A673 (cell line): ENCODE results near the gene LRRC71. TPM values are rescaled to one million over a fixed set of nuclear protein-coding genes. Genes with fewer than 3 reads are reported as not detected.

Source experiments
- BruUV-seq: library from RNA; stranded (reverse); fragments of 400-500 nt; replicated peaks from 2 replicates; lab custom pipeline; 2021; lab: Mats Ljungman, UMichigan
- CTCF ChIA-PET: fragments of 300-600 bp; sonication (Branson Sonifier 250); formaldehyde crosslinking; loops from one replicate; lab custom pipeline; 2022; ENCODE audit warnings: antibody characterized with exemption; lab: Charles Lee
- POLR2A ChIA-PET: fragments of 300-600 bp; sonication (Branson Sonifier 250); formaldehyde crosslinking; loops from one replicate; lab custom pipeline; 2022; ENCODE audit warnings: antibody characterized with exemption; ENCODE audit not compliant: low non-redundant PET; lab: Charles Lee
- DNase-seq: peaks from one replicate; pipeline ENCODE4 v3.0.0-alpha.2; 2015; ENCODE audit warnings: low spot score
- H3K27ac ChIP-seq: fragments of 200-600 bp; sonication (generic); 2 replicates; pipeline ENCODE4 v1.5.1; 2016; ENCODE audit warnings: mixed run types, low read depth, mild to moderate bottlenecking, mixed read lengths, antibody characterized with exemption, low read length; ENCODE audit not compliant: poor library complexity, severe bottlenecking
- H3K27me3 ChIP-seq: fragments of 200-600 bp; sonication (generic); replicated peaks from 2 replicates; pipeline ENCODE4 v1.6.1; 2017; ENCODE audit warnings: mixed run types, low read depth, mild to moderate bottlenecking, mixed read lengths, antibody characterized with exemption, low read length; ENCODE audit not compliant: insufficient read depth, poor library complexity
- H3K36me3 ChIP-seq: fragments of 200-600 bp; sonication (generic); 2 replicates; pipeline ENCODE4 v1.6.1; 2016; ENCODE audit warnings: mixed run types, mild to moderate bottlenecking, mixed read lengths, antibody characterized with exemption, low read length; ENCODE audit not compliant: insufficient read depth, poor library complexity, severe bottlenecking
- H3K4me1 ChIP-seq: fragments of 200-600 bp; sonication (generic); 2 replicates; pipeline ENCODE4 v1.6.1; 2017; ENCODE audit warnings: mixed run types, mild to moderate bottlenecking, mixed read lengths, antibody characterized with exemption, low read length; ENCODE audit not compliant: insufficient read depth, poor library complexity, severe bottlenecking
- H3K4me3 ChIP-seq: fragments of 200-600 bp; sonication (generic); 2 replicates; pipeline ENCODE4 v1.5.1; 2016; ENCODE audit warnings: low read depth, mixed run types, mild to moderate bottlenecking, mixed read lengths, low read length; ENCODE audit not compliant: poor library complexity, severe bottlenecking
- H3K9me3 ChIP-seq: fragments of 200-600 bp; sonication (generic); 2 replicates; pipeline ENCODE4 v1.6.1; 2016; ENCODE audit warnings: mixed run types, low read depth, mild to moderate bottlenecking, mixed read lengths, antibody characterized with exemption, low read length; ENCODE audit not compliant: poor library complexity, severe bottlenecking
- CTCF ChIP-seq: fragments of 300-800, 200-600 bp; sonication (generic); conservative IDR thresholded peaks from 2 replicates; pipeline ENCODE4 v1.5.1; 2017; ENCODE audit warnings: low read depth, mild to moderate bottlenecking, antibody characterized with exemption, low read length, moderate library complexity, mixed read lengths
- EZH2 ChIP-seq: fragments of 200-600 bp; sonication (generic); IDR thresholded peaks from 2 replicates; pipeline ENCODE4 v1.6.1; 2017; ENCODE audit warnings: borderline replicate concordance, low read depth, mild to moderate bottlenecking, mixed read lengths, antibody characterized with exemption, low read length; ENCODE audit not compliant: poor library complexity, severe bottlenecking
- intact Hi-C: fragments of 100-400 bp; cut with micrococcal nuclease; formaldehyde crosslinking; loops from one replicate; pipeline ENCODE4 v1.10.0; 2022; ENCODE audit not compliant: unreplicated experiment
- total RNA-seq: library from RNA; stranded (reverse); gene quantifications from 2 replicates; pipeline ENCODE4 v1.2.3, GENCODE V29; 2021

The LRRC71 gene
- total RNA-seq, 1 experiment from 2014 or later: not detected

- Histone ChIP-seq H3K27ac (no peak overlapping the region), H3K4me3 (no peak overlapping the region), H3K9me3 (no peaks in the 10 kb centered on the region), H3K4me1 (no peaks in the 10 kb centered on the region), H3K36me3 (no peaks in the 10 kb centered on the region), H3K27me3 (no peaks in the 10 kb centered on the region)
- intact Hi-C loops: loop anchor here (5.0 kb wide), 1 partner anchor 162 kb away; no protein-coding TSS in a partner anchor
- ChIA-PET POLR2A (no interaction called here), CTCF (interaction anchor here (1.1 to 1.3 kb wide), 5 partner anchors 14 to 204 kb away, joined by 3 to 9 read pairs (median 4); partner anchors contain the start of gene CRABP2)
- BruUV-seq: no TSS peak
- TF ChIP-seq CTCF (peak; percentile 94), EZH2 (no peak)
- DNase-seq: peak; percentile 57
Observed at GRCh38 chr1:156910309-156910782, 10.1 kb upstream of the LRRC71 start.

GRCh38 chr1:156911577-156912298 is 8.7 kb upstream of the LRRC71 start:
- no peaks in the 10 kb centered on the region for H3K36me3 ChIP-seq
- intact Hi-C loops: loop anchor here (5.0 kb wide), 1 partner anchor 161 kb away; no protein-coding TSS in a partner anchor
- H3K4me1 ChIP-seq: no peaks in the 10 kb centered on the region
- no peak overlapping the region for H3K27ac ChIP-seq
- BruUV-seq: no TSS peak
- no peaks in the 10 kb centered on the region for H3K9me3 ChIP-seq
- no peak for TF ChIP-seq CTCF
- no peak for TF ChIP-seq EZH2
- no peaks in the 10 kb centered on the region for H3K27me3 ChIP-seq
- DNase-seq: no peak
- CTCF ChIA-PET: interaction anchor here (1.1 kb wide), 1 partner anchor 59 kb away, joined by 9 read pairs; no protein-coding TSS in a partner anchor
- no peak overlapping the region for H3K4me3 ChIP-seq
- POLR2A ChIA-PET: no interaction called here

GRCh38 chr1:156912310-156912709 is 8.1 kb upstream of the LRRC71 start:
- no TSS peak for BruUV-seq
- H3K27me3 ChIP-seq: no peaks in the 10 kb centered on the region
- ChIA-PET POLR2A (no interaction called here), CTCF (no interaction called here)
- DNase-seq: no peak
- no peak overlapping the region for H3K4me3 ChIP-seq
- no peaks in the 10 kb centered on the region for H3K9me3 ChIP-seq
- no peak overlapping the region for H3K27ac ChIP-seq
- intact Hi-C loops: loop anchor here (5.0 kb wide), 1 partner anchor 160 kb away; no protein-coding TSS in a partner anchor
- TF ChIP-seq EZH2: no peak
- no peak for TF ChIP-seq CTCF
- no peaks in the 10 kb centered on the region for H3K4me1 ChIP-seq
- no peaks in the 10 kb centered on the region for H3K36me3 ChIP-seq
